HG03064 (cell line): Measurements from ENCODE around the gene GMPPB.

ENCODE experiments used
- ATAC-seq: cut with Tn5 transposase; IDR thresholded peaks from one replicate; pipeline ENCODE4 v1.9.1; 2021; ENCODE audit warnings: low read depth; ENCODE audit not compliant: unreplicated experiment

Gene GMPPB

DNA sequence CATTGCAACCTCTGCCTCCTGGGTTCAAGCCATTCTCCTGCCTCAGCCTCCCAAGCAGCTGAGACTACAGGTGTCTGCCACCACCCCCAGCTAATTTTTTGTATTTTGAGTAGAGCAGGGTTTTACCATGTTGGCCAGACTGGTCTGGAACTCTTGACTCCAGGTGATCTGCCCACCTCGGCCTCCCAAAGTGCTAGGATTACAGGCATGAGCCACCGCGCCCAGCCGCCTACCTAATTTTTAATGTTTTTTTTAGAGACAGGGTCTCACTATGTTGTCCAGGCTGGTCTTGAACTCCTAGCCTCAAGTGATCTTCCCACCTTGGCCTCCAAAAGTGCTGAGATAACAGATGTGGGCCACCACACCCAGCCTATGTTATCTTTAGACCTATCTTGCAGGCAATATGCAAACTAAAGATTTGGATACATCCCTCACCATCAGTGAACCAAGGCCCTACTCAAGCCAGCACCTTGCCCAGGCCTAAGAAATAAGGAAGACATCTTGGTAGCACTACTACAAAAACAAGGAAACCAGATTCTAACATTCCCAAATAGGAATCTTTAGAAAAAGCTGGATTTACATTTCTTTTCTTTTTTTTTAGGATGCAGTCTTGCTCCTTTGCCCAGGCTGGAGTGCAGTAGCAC lies 6.3 kb upstream of the GMPPB start:
- ATAC-seq = no peak

- no peak for ATAC-seq
Observed at GRCh38 chr3:49727924-49728361, 4.2 kb upstream of the GMPPB start.

DNA sequence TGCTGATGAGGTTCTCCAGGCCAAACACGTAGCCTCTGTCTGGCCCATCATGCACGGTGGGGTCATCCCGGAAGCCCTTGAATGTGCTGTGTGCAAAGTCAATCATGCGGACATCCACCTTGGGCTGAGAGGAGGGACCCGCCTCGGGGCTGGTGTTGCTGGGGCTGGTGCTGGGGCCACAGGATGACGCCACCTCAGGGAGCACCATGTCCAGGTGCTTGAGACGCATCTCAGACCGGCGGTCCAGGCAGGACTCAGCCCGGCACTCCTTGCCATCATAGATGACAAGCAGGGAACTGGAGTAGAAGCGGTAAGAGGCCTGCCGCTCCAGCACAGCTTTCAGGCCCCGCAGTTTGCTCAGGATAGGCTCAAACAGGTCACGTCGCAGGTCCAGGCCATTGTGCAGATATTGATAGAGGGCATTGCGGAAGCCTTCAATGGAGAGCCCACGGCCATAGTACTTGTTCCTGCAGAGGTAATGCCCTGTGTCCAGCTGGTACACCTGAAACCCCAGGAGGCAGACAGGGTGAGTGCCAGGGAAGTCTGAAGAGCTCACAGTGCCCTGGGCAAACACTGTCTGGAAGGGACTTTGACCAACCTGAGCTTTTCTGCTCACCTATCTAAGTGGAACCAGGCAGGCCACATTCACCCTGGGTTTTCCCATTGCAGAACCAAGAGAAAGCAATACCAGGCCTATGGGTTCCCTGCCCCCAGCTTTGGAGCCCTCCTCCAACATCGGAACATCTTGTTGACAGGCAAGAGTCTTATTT lies 3.6 kb upstream of the GMPPB start:
- ATAC-seq = no peak

DNA sequence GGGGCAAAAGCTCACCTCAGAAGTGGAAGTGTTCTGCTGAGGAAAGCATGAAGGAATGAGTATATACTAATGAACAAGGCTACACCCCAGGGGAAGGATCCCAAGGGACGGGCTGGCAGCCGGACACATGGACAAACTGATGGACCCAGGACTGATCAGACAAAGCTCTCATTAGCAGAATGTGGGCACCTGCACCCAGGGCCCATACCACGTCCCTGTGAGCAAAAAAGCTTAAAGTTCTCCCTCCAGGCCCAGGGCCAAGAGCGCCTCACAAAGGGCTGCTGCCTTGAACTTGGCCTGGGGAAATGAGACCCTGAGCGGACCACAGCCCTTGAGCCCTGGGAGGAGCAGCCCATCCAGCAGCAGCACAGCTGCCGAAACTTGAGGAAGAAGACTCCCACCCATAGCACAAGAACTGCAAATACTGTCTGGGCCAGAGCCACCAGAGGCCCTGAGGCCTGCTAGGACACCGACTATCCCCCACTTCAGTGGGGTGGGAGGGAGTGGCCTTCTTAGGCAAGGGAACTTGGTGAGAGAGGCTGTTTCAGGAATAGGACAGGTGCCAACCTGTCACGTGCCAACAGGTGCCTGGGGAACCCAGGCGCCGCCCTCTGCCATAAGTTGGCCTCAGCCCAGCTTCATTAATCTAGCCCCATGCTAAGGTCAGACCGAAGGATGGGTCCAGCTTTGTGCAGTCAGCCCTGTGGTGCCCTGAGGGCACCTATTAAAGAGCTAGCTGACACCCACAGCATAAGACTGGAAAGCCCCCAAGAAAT lies 2.3 kb upstream of the GMPPB start:
- ATAC-seq = no peak

- ATAC-seq = no peak
Observed at GRCh38 chr3:49724586-49724985, 835 bp upstream of the GMPPB start.

GRCh38 chr3:49723296-49723627 lies 489 bp downstream of the GMPPB start:
- ATAC-seq = no peak

- no peak for ATAC-seq
Observed at GRCh38 chr3:49722896-49723295, 855 bp downstream of the GMPPB start.

DNA sequence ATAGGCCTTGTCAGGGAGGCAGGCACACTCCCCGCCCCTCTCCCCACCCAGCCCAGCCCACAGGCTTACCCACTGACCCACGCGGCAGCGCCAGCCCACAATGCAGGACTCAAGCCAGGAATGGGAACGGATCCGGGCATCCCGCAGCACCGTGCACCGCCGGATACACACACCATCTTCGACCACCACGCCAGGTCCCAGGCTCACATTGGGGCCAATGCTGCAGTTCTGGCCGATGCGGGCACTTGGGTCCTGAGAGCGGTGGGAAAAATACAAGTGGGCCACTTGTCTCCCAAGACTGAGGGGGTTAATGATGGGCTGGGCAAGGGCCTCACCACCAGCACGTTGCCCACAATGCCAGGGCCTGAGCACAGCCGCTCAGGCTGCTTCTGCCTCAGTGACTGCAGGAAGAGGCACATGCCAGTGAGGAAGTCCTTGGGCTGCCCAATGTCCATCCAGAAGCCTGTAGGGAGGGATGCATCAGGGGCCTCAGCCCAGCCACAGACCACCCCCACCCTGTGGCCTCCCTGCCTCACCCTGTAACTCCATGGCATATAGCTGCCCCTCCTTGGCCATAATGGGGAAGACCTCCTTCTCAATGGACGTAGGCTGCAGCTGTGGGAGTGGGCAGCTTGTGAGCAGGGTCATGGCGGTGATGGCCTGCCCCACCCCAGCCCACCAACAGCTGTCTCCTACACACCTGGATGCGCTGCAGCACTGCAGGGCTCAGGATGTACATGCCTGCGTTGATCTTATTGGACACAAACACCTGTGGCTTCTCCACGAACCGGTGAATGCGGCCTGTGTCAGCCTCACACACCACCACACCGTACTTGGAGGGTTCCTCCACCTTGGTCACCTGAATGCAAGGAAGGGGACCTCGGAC lies 1.6 kb downstream of the GMPPB start:
- ATAC-seq = no peak

GRCh38 chr3:49721596-49721895 lies 2.2 kb downstream of the GMPPB start:
- no peak for ATAC-seq

- no peak for ATAC-seq
Observed at GRCh38 chr3:49720855-49721595, 2.7 kb downstream of the GMPPB start.

- peak; percentile 48 for ATAC-seq
Observed at GRCh38 chr3:49719214-49719884, 4.4 kb downstream of the GMPPB start, which contains the start of gene AMIGO3. TSS of gene AMIGO3 (minus strand) at chr3:49719684. CDS start at chr3:49719465, 219 bp downstream.

- no peak for ATAC-seq
Observed at GRCh38 chr3:49718858-49719213, 4.9 kb downstream of the GMPPB start.

GRCh38 chr3:49717959-49718857 lies 5.5 kb downstream of the GMPPB start:
- ATAC-seq = no peak

GRCh38 chr3:49717211-49717958 lies 6.4 kb downstream of the GMPPB start:
- ATAC-seq = no peak

- no peak for ATAC-seq
Observed at GRCh38 chr3:49716691-49717210, 7.0 kb downstream of the GMPPB start.

- ATAC-seq = no peak
Observed at GRCh38 chr3:49716169-49716568, 7.6 kb downstream of the GMPPB start.

DNA sequence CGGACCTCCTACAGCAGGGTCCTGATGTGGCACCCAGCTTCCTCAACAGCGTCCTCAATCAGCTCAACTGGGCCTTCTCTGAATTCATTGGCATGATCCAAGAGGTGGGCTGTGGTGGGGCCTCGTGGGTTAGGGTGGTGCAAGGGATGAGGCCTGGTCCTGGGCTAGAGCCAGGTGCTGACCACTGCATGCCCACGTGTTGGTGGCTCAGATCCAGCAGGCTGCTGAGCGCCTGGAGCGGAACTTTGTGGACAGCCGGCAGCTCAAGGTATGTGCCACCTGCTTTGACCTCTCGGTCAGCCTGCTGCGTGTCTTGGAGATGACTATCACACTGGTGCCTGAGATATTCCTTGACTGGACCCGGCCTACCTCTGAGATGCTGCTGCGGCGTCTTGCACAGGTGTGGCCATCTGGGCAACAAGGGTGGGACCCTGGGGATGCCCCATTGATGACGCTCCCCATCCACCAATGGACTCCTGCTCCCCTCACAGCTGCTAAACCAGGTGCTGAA lies 8.1 kb downstream of the GMPPB start:
- ATAC-seq = no peak
